Prostate gland (tissue), 2 donors: Measurements from ENCODE around the gene TMEM43. TPM values are rescaled to one million over a fixed set of nuclear protein-coding genes. Genes with fewer than 3 reads are reported as not detected.

Source experiments
- DNase-seq: peaks from one replicate; pipeline ENCODE4 v3.0.0-alpha.2; 2019; ENCODE audit warnings: low spot score
- H3K27ac ChIP-seq, 2 donors: fragments of 200-600 bp; sonication (generic); 2 replicates each; pipeline ENCODE4 v1.5.1; 2017 to 2019
- H3K27me3 ChIP-seq: fragments of 200-600 bp; sonication (generic); replicated peaks from 2 replicates; pipeline ENCODE4 v1.5.1; 2019; ENCODE audit not compliant: insufficient read depth
- H3K36me3 ChIP-seq, 2 donors: fragments of 200-600 bp; sonication (generic); 1 replicate in 1 of 2; 2 replicates in 1 of 2; pipeline versions ENCODE4 v1.5.1 to v1.8.1; 2017 to 2019
- H3K4me1 ChIP-seq: fragments of 200-600 bp; sonication (generic); replicated peaks from 2 replicates; pipeline ENCODE4 v1.5.1; 2019
- H3K4me3 ChIP-seq, 2 donors: fragments of 200-600 bp; sonication (generic); 2 replicates each; pipeline ENCODE4 v1.5.1; 2017 to 2019
- H3K9me3 ChIP-seq: fragments of 200-600 bp; sonication (generic); 2 replicates; pipeline ENCODE4 v1.5.1; 2017
- POLR2A ChIP-seq: fragments of 450-650 bp; IDR thresholded peaks from one replicate; pipeline ENCODE4 v1.6.1; 2016; ENCODE audit warnings: antibody characterized with exemption, mild to moderate bottlenecking
- POLR2AphosphoS5 ChIP-seq: sonication (generic); formaldehyde crosslinking; IDR thresholded peaks from one replicate; pipeline ENCODE4 v1.6.1; 2017; ENCODE audit warnings: antibody characterized with exemption
- WGBS: methylation state at CpG from one replicate; pipeline ENCODE4 v1.1.5; 2018; 5-methylcytosine and 5-hydroxymethylcytosine counted together
- intact Hi-C: fragments of 100-400 bp; cut with DNase I; formaldehyde crosslinking; loops from one replicate; pipeline ENCODE4 v1.14.2; 2022
- total RNA-seq, 2 donors: library from RNA; depleted of rRNA; stranded (reverse); fragments of >200 nt; gene quantifications; one replicate each; pipeline ENCODE4 v1.1.0, GENCODE V29; 2016
- TF ChIP-seq, protein P1 (sequence below), 4 experiments: fragments of 200-600 bp in 2 of 4; fragments of 450-650 bp in 2 of 4; sonication (generic) in 2 of 4; IDR thresholded peaks; 1 replicate in 3 of 4; 2 replicates in 1 of 4; pipeline ENCODE4 v1.5.1; 2016 to 2019; ENCODE audit warnings: antibody characterized with exemption in 4 of 4, mild to moderate bottlenecking in 2 of 4, moderate library complexity in 2 of 4

TMEM43 gene
- total RNA-seq, 2 donors from 2014 or later: 56.8 to 80.5 TPM

DNA sequence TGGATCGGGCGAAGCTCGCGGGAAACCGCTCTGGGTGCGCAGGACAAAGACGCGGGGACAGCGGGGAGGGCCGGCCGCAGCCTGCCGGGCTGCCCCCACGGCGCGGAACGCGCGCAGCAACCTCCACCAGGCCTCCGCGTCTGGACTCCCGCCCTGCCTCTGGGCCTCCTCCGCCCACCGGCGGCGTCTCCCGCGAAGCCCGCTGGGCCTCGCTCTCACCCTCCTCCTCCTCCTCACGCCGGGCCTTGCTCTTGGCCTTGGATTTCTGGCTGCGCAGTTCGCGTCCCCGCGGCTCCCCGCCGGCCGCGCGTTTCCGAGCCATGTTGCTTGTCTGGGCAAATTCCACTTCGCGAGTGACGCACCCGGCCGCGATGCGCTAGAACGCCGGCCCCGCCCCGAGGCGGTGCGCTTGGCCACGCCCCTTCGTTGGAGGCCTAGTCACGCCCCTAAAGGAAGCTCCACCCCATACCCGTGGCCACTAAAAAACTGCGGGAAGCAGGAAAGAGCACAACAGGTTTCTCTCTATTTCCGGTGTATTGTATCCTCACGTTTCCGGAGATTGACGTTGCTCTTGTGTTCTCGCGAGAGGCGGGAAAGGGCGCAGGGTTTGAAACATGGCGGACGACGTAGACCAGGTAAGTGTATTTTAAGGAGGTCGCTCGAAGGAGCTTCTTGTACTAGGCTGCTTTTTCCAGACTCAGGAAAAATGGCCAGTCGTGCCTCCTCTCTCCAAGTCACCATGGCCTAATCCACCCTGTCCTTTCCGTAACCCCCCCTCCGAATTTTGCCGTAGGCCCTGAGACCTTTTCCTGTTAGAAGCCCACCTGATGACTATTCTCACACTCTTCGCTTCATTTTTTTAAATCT, 53.6 kb downstream of the TMEM43 start, which contains the start of the genes LSM3 and XPC:
Gene LSM3 (plus strand): TSS at position 571 of the 867 bp plus-strand sequence. CDS start 44 bp downstream, at position 615.
Gene XPC (minus strand): TSS at position 355 of the 867 bp plus-strand sequence. CDS start 33 bp downstream, at position 322.
- intact Hi-C loops: loop anchor here (2.0 kb wide), 1 partner anchor 282 kb away; no protein-coding TSS in a partner anchor
- Histone ChIP-seq H3K9me3 (no peaks in the 10 kb centered on the region), H3K36me3 (no peaks in the 10 kb centered on the region), H3K4me1 (peaks cover 8% of the 10 kb centered on the region), H3K4me3 (peak within 1 kb of the TSS; percentile 77 to 93), H3K27me3 (no peaks in the 10 kb centered on the region), H3K27ac (peak within 1 kb of the TSS; percentile 88 to 95)
- TF ChIP-seq POLR2A: peak; percentile 99
- TF ChIP-seq, protein P1, sequence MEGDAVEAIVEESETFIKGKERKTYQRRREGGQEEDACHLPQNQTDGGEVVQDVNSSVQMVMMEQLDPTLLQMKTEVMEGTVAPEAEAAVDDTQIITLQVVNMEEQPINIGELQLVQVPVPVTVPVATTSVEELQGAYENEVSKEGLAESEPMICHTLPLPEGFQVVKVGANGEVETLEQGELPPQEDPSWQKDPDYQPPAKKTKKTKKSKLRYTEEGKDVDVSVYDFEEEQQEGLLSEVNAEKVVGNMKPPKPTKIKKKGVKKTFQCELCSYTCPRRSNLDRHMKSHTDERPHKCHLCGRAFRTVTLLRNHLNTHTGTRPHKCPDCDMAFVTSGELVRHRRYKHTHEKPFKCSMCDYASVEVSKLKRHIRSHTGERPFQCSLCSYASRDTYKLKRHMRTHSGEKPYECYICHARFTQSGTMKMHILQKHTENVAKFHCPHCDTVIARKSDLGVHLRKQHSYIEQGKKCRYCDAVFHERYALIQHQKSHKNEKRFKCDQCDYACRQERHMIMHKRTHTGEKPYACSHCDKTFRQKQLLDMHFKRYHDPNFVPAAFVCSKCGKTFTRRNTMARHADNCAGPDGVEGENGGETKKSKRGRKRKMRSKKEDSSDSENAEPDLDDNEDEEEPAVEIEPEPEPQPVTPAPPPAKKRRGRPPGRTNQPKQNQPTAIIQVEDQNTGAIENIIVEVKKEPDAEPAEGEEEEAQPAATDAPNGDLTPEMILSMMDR (IDR thresholded peaks at IDR 0.05): peak in 2 of 4 experiments; percentile 18 to 27
- peak; percentile 100 for TF ChIP-seq POLR2AphosphoS5
- WGBS: under 1% methylated on average over 78 of the region's 78 CpGs
- DNase-seq: peak; percentile 98

DNA sequence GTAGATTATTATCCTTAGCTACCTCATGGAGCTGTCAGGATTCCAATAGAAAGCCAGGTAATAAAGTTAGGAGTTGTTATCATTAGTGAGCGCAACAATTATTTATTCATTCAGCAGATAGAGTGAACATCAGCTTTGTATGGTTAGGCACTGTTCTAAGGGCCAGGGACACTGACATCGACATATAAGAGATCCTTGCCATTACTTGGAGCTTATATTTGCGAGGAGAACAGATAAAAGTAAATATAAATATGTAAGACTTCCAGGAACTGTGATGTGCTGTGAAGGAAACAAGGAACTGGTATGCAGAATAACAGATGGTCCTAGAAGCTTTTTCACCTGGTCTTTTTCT, 54.2 kb downstream of the TMEM43 start:
- Histone ChIP-seq H3K27ac (peak overlapping the region; percentile 53 to 95), H3K27me3 (no peaks in the 10 kb centered on the region), H3K4me1 (peaks cover 8% of the 10 kb centered on the region), H3K36me3 (no peaks in the 10 kb centered on the region), H3K9me3 (no peaks in the 10 kb centered on the region), H3K4me3 (peak overlapping the region; percentile 77 to 93)
- 7% methylated on average over 3 of the region's 3 CpGs for WGBS
- DNase-seq: no peak
- no peak for TF ChIP-seq POLR2A
- TF ChIP-seq POLR2AphosphoS5: no peak
- TF ChIP-seq, protein P1 (IDR thresholded peaks at IDR 0.05): no peak
- intact Hi-C loops: loop anchor here (2.0 kb wide), 1 partner anchor 282 kb away; no protein-coding TSS in a partner anchor

DNA sequence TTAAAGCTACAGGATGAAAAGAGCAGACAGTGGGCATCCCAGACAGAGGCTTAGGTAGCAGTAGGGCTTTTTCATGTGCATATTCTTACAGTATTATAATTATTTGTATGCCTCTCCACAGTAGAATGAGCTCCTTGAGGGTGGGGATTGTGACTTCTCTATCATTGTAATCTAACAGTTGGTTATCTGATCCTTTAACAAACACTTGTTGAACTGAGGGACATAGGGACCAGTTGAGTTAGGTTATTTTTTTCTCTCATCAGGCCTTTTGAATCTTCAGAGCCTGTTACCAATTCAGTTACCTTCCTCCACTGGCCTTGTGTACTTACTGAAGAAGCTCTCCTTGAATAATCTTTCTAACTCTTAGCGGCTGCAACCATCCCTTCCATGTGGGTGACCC, 54.9 kb downstream of the TMEM43 start:
- 100% methylated on average over 1 of the region's 1 CpG for WGBS
- intact Hi-C loops: loop anchor here (2.0 kb wide), 1 partner anchor 283 kb away; no protein-coding TSS in a partner anchor
- H3K4me3 ChIP-seq: no peak overlapping the region

DNA sequence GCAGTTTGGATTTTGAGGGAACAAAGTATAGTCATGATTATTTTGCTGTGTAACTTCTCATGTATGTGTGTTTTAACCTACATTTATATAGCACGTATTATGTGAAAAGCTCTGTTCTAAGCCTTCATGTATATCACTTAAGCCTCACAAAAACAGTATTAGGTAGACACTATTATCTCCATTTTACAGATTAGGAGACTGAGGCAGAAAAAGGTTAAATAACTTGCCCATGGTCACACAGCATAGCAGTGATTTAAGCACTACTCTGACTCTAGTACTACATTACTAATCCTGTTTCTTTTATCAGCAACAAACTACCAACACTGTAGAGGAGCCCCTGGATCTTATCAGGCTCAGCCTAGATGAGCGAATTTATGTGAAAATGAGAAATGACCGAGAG, 56.4 kb downstream of the TMEM43 start:
- H3K27ac ChIP-seq: no peak overlapping the region
- intact Hi-C loops: no loop called here
- WGBS: 97% methylated on average over 3 of the region's 3 CpGs
- TF ChIP-seq, protein P1 (IDR thresholded peaks at IDR 0.05): no peak
- TF ChIP-seq POLR2A (no peak), POLR2AphosphoS5 (no peak)
- DNase-seq: no peak
- H3K36me3 ChIP-seq: no peaks in the 10 kb centered on the region
- H3K27me3 ChIP-seq: no peaks in the 10 kb centered on the region
- H3K4me1 ChIP-seq: peaks cover 8% of the 10 kb centered on the region
- H3K9me3 ChIP-seq: no peaks in the 10 kb centered on the region
- no peak overlapping the region for H3K4me3 ChIP-seq

More for the DNA sequence above, 54.9 kb downstream of the TMEM43 start:
- Histone ChIP-seq H3K36me3 (no peaks in the 10 kb centered on the region), H3K4me1 (peaks cover 8% of the 10 kb centered on the region), H3K27ac (no peak overlapping the region), H3K27me3 (no peaks in the 10 kb centered on the region), H3K9me3 (no peaks in the 10 kb centered on the region)
- no peak for TF ChIP-seq POLR2A
- TF ChIP-seq, protein P1 (IDR thresholded peaks at IDR 0.05): no peak
- no peak for TF ChIP-seq POLR2AphosphoS5
- DNase-seq: no peak
